ENCODE measurements around the gene ARMH3.

ARMH3 gene

GRCh38 chr10:101894266-101894665 lies 161.7 kb downstream of the ARMH3 start:
- no peak for DNase-seq (ENCODE audit: low spot score)

- DNase-seq (ENCODE audit: low spot score) = no peak
Observed at GRCh38 chr10:101893510-101894120, 162.4 kb downstream of the ARMH3 start.

- no peak for DNase-seq (ENCODE audit: low spot score)
Observed at GRCh38 chr10:101892782-101893391, 163.1 kb downstream of the ARMH3 start.

- DNase-seq (ENCODE audit: low spot score) = peak; percentile 78
Observed at GRCh38 chr10:101889256-101890210, 166.4 kb downstream of the ARMH3 start.

- no peak for DNase-seq (ENCODE audit: low spot score)
Observed at GRCh38 chr10:101888251-101888949, 167.6 kb downstream of the ARMH3 start.

GRCh38 chr10:101887775-101888174 lies 168.2 kb downstream of the ARMH3 start:
- no peak for DNase-seq (ENCODE audit: low spot score)

- DNase-seq (ENCODE audit: low spot score) = no peak
Observed at GRCh38 chr10:101886521-101887312, 169.3 kb downstream of the ARMH3 start.

GRCh38 chr10:101881036-101881774 lies 174.8 kb downstream of the ARMH3 start:
- DNase-seq (ENCODE audit: low spot score) = no peak

- DNase-seq (ENCODE audit: low spot score) = no peak
Observed at GRCh38 chr10:101880232-101880573, 175.8 kb downstream of the ARMH3 start.

- no peak for DNase-seq (ENCODE audit: low spot score)
Observed at GRCh38 chr10:101879456-101880231, 176.3 kb downstream of the ARMH3 start.

- no peak for DNase-seq (ENCODE audit: low spot score)
Observed at GRCh38 chr10:101878869-101879268, 177.1 kb downstream of the ARMH3 start.

- no peak for DNase-seq (ENCODE audit: low spot score)
Observed at GRCh38 chr10:101875068-101875688, 180.8 kb downstream of the ARMH3 start.

- no peak for DNase-seq (ENCODE audit: low spot score)
Observed at GRCh38 chr10:101874252-101874651, 181.7 kb downstream of the ARMH3 start.

GRCh38 chr10:101867931-101868330 lies 188.0 kb downstream of the ARMH3 start:
- no peak for DNase-seq (ENCODE audit: low spot score)

- peak; percentile 29 for DNase-seq (ENCODE audit: low spot score)
Observed at GRCh38 chr10:101859530-101859929, 196.4 kb downstream of the ARMH3 start.

- DNase-seq (ENCODE audit: low spot score) = no peak
Observed at GRCh38 chr10:101858723-101859500, 197.1 kb downstream of the ARMH3 start.

GRCh38 chr10:101857802-101858476 lies 198.0 kb downstream of the ARMH3 start:
- no peak for DNase-seq (ENCODE audit: low spot score)

GRCh38 chr10:101856626-101857025 lies 199.3 kb downstream of the ARMH3 start:
- no peak for DNase-seq (ENCODE audit: low spot score)
